Thymus (tissue), 11 donors: Measurements from ENCODE around the gene SPTBN1. TPM values are rescaled to one million over a fixed set of nuclear protein-coding genes. Genes with fewer than 3 reads are reported as not detected.

ENCODE experiments used
- DNase-seq, 9 donors: peaks; one replicate each; pipeline ENCODE4 v3.0.0-alpha.2; 2013; ENCODE audit warnings: low spot score in 9 of 9, low read depth in 6 of 9, missing footprints in 1 of 9
- H3K27ac ChIP-seq, 2 donors: one replicate each; pipeline ENCODE4 v1.5.1; 2013; ENCODE audit warnings: control low read depth in 1 of 2, low read depth in 1 of 2, low read length in 1 of 2, mild to moderate bottlenecking in 1 of 2, moderate library complexity in 1 of 2
- H3K27me3 ChIP-seq, 2 donors: one replicate each; pipeline ENCODE4 v1.5.1; 2013; ENCODE audit warnings: low read length in 1 of 2; ENCODE audit not compliant: control insufficient read depth in 2 of 2, insufficient read depth in 1 of 2
- H3K36me3 ChIP-seq, 2 donors: one replicate each; pipeline ENCODE4 v1.5.1; 2013; ENCODE audit warnings: low read length in 1 of 2, mild to moderate bottlenecking in 1 of 2, moderate library complexity in 1 of 2; ENCODE audit not compliant: control insufficient read depth in 2 of 2, insufficient read depth in 2 of 2
- H3K4me1 ChIP-seq, 2 donors: one replicate each; pipeline ENCODE4 v1.5.1; 2013; ENCODE audit warnings: low read length in 2 of 2; ENCODE audit not compliant: control insufficient read depth in 2 of 2, insufficient read depth in 2 of 2
- H3K4me3 ChIP-seq, 2 donors: one replicate each; pipeline ENCODE4 v1.5.1; 2013; ENCODE audit warnings: low read length in 2 of 2, control low read depth in 1 of 2, mild to moderate bottlenecking in 1 of 2
- H3K9me3 ChIP-seq, 2 donors: one replicate each; pipeline ENCODE4 v1.5.1; 2013; ENCODE audit warnings: low read length in 1 of 2, mild to moderate bottlenecking in 1 of 2; ENCODE audit not compliant: control insufficient read depth in 2 of 2, insufficient read depth in 1 of 2
- WGBS: extraction: QIAGEN DNeasy Blood & Tissue Kit; methylation state at CpG from one replicate; pipeline ENCODE4 v1.1.7; 2013; 5-methylcytosine and 5-hydroxymethylcytosine counted together
- polyA plus RNA-seq: library from polyadenylated mRNA; stranded (reverse); fragments of 200-250 nt; gene quantifications from one replicate; pipeline ENCODE4 v1.2.3, GENCODE V29; 2013
- total RNA-seq: library from RNA; stranded (reverse); fragments of 120-200 nt; gene quantifications from one replicate; pipeline ENCODE4 v1.2.4, GENCODE V29; 2013
- donor health status: healthy.

Gene SPTBN1
- total and polyA plus RNA-seq, 2 donors, result 37.1 to 74.4 TPM

- no peaks in the 10 kb centered on the region for H3K9me3 ChIP-seq
- H3K4me3 ChIP-seq, result no peak overlapping the region
- H3K27ac ChIP-seq, result no peak overlapping the region
- H3K4me1 ChIP-seq, result peaks cover 8 to 18% of the 10 kb centered on the region in 2 donors
- peak in 1 of 9 donors; percentile 9 for DNase-seq
- H3K36me3 ChIP-seq, result no peaks in the 10 kb centered on the region
- 36% methylated on average over 2 of the region's 2 CpGs for WGBS
- H3K27me3 ChIP-seq, result peaks cover 43 to 56% of the 10 kb centered on the region in 2 donors
These were observed 2.9 kb downstream of the SPTBN1 start for GRCh38 chr2:54459037-54459441.

DNA sequence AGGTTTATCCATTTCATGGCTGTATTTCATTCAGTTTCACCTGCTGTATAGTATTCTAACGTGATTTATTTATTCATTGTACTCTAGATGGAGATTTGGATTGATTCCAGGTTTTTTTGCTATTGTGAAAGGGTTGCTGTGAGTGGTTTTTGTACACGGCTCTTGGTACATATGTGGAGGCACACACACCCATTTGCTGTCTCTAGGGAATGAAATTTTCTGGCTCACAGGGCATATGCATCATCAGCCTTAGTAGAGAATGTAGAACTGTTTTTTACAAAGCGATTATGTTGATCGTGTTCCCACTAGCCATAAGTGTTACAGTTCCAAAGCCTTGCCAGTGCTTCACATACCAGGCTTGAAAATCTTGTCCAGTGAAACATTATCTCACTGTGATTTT, 5.1 kb downstream of the SPTBN1 start:
- Histone ChIP-seq H3K27me3 (peaks cover 23 to 38% of the 10 kb centered on the region in 2 donors), H3K4me3 (no peak overlapping the region), H3K27ac (no peak overlapping the region), H3K4me1 (peaks cover 8% of the 10 kb centered on the region in 2 donors), H3K36me3 (no peaks in the 10 kb centered on the region), H3K9me3 (no peaks in the 10 kb centered on the region)
- no peak for DNase-seq
- 95% methylated on average over 4 of the region's 4 CpGs for WGBS

DNA sequence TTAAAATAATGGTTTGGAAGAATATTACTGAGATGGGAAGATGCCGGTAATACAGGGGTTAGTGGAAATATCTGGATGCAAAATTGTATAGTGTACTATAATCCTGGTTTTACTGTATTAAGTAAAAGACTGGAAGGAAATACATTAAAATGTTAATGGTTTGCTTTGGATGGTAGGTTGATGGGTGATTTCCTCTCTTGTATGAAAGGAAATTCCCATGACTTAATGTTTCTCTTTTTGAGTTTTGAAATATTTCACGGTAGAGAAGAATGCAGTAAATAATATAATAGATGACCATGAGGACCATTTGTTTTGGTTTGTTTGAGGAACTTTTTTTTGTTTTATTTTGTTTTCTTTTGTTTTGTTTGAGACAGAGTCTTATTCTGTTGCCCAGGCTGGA, 8.2 kb downstream of the SPTBN1 start:
- no peaks in the 10 kb centered on the region for H3K36me3 ChIP-seq
- no peak overlapping the region for H3K4me3 ChIP-seq
- DNase-seq, result no peak
- peaks cover 0 to 13% of the 10 kb centered on the region in 2 donors for H3K27me3 ChIP-seq
- WGBS, result 94% methylated on average over 2 of the region's 2 CpGs
- H3K9me3 ChIP-seq, result no peaks in the 10 kb centered on the region
- peaks cover 0 to under 1% of the 10 kb centered on the region in 2 donors for H3K4me1 ChIP-seq
- no peak overlapping the region for H3K27ac ChIP-seq

GRCh38 chr2:54465143-54465542, 9.0 kb downstream of the SPTBN1 start:
- peaks cover 0 to 4% of the 10 kb centered on the region in 2 donors for H3K4me1 ChIP-seq

GRCh38 chr2:54466870-54467269, 10.7 kb downstream of the SPTBN1 start:
- no peaks in the 10 kb centered on the region for H3K27me3 ChIP-seq
- WGBS, result 97% methylated on average over 4 of the region's 4 CpGs
- peaks cover 0 to 4% of the 10 kb centered on the region in 2 donors for H3K4me1 ChIP-seq
- DNase-seq, result no peak
- H3K36me3 ChIP-seq, result no peaks in the 10 kb centered on the region
- no peak overlapping the region for H3K4me3 ChIP-seq
- no peak overlapping the region for H3K27ac ChIP-seq
- no peaks in the 10 kb centered on the region for H3K9me3 ChIP-seq

More at GRCh38 chr2:54465143-54465542, 9.0 kb downstream of the SPTBN1 start:
- no peaks in the 10 kb centered on the region for H3K9me3 ChIP-seq
- no peak overlapping the region for H3K4me3 ChIP-seq
- H3K27me3 ChIP-seq, result peaks cover 0 to 6% of the 10 kb centered on the region in 2 donors
- H3K36me3 ChIP-seq, result no peaks in the 10 kb centered on the region
- no peak for DNase-seq
- 94% methylated on average over 2 of the region's 2 CpGs for WGBS
- no peak overlapping the region for H3K27ac ChIP-seq

DNA sequence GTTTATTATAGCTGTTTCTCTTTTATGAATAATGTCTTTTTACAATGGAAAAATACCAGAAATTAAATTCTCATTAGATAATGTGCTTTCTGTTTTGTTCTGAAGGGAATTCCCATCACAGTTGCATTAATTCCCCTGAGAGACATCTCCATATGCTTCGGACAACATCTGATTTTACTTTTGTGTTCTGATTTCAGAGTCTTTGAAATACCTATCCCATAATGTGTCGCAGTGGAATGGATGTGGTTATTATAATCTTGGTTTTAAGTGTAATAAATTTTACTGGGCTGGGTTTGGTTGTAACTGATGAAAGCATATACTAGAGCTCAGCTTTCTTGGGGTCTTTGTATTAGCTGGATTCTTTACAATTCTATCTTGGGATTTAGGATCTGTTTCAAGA, 12.5 kb downstream of the SPTBN1 start:
- WGBS, result 94% methylated on average over 2 of the region's 2 CpGs
- H3K27ac ChIP-seq, result no peak overlapping the region

DNA sequence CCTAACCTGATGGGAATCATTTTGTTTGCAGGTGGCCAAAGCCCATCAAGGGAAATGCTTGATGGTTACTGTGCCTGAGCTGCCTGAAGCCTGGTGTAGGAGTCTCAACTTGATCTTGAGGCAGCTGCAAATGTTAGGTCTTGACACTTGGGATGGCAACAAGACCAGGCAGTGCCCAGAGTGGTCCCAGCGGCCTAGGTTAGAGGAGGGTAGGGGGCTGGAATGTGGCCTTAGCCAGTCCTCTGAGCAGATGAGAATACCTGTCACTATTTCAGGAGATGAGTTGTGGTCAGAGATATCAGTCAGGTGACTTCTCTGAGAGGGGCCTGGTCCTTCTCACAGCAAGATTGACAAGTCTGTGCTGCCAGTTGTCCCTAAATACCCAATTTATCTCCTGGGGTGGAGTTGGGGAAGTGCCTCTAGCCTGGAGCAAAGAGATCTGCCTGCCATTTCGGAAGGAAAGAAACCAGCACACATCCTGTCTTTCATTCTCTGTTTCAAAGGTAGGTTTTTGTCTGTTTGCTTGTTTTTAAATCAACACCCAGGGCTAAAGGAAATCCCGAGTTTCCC, 13.4 kb downstream of the SPTBN1 start:
- peak in 1 of 9 donors; percentile 20 for DNase-seq
- no peak overlapping the region for H3K4me3 ChIP-seq
- 49% methylated on average over 3 of the region's 3 CpGs for WGBS
- H3K27me3 ChIP-seq, result no peaks in the 10 kb centered on the region
- H3K4me1 ChIP-seq, result peaks cover 0 to 4% of the 10 kb centered on the region in 2 donors
- no peaks in the 10 kb centered on the region for H3K36me3 ChIP-seq
- no peaks in the 10 kb centered on the region for H3K9me3 ChIP-seq
- H3K27ac ChIP-seq, result no peak overlapping the region

More for the DNA sequence above, 12.5 kb downstream of the SPTBN1 start:
- Histone ChIP-seq H3K4me3 (no peak overlapping the region), H3K9me3 (no peaks in the 10 kb centered on the region), H3K36me3 (no peaks in the 10 kb centered on the region), H3K4me1 (peaks cover 0 to 4% of the 10 kb centered on the region in 2 donors), H3K27me3 (no peaks in the 10 kb centered on the region)
- DNase-seq, result no peak

DNA sequence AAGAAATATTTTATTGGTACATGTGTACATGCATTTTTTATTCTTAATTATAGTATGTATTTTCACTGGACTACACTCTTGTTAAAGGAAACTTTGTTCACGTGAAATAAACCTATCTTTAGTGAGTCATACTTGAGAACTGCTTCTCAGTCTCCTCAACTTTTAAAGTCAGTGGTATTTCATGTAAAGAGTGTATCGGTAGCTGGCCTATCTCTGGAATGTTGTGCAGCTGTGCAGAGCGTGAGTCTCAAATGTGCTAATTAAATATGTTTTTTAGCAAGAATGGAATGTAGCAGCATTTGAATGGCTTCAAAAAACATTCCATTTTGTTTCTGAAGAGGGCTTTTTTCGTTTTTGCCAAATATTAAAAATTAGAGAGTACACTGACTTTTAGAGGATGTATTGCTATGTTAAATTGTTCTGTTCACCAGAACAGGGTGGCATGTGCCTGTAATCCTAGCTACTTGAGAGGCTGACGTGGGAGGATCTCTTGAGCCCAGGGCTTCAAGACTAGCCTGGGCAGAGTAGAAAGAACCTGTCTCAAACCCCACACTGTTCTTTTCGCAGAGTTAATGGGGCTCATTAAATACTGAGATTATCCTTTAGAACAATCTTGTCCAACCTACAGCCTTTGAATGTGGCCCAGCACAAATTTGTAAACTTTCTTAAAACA, 14.3 kb downstream of the SPTBN1 start:
- no peak overlapping the region for H3K27ac ChIP-seq

GRCh38 chr2:54471221-54471711, 15.1 kb downstream of the SPTBN1 start:
- DNase-seq, result no peak
- H3K4me3 ChIP-seq, result no peak overlapping the region
- no peaks in the 10 kb centered on the region for H3K9me3 ChIP-seq
- no peaks in the 10 kb centered on the region for H3K27me3 ChIP-seq
- no peak overlapping the region for H3K27ac ChIP-seq
- peaks cover 0 to 4% of the 10 kb centered on the region in 2 donors for H3K4me1 ChIP-seq
- WGBS, result 95% methylated on average over 1 of the region's 1 CpG
- H3K36me3 ChIP-seq, result no peaks in the 10 kb centered on the region

More for the DNA sequence above, 14.3 kb downstream of the SPTBN1 start:
- DNase-seq, result no peak
- Histone ChIP-seq H3K4me1 (peaks cover 0 to 4% of the 10 kb centered on the region in 2 donors), H3K27me3 (no peaks in the 10 kb centered on the region), H3K4me3 (no peak overlapping the region), H3K9me3 (no peaks in the 10 kb centered on the region), H3K36me3 (no peaks in the 10 kb centered on the region)
- 75% methylated on average over 6 of the region's 6 CpGs for WGBS
